Glomerular visceral epithelial cell (primary cell): Measurements from ENCODE around the gene CBARP.
"Not testable (repeated sequence)": the region's sequence is repeated elsewhere in the genome, so short reads cannot be mapped to it uniquely, and the experiment has no call there.

Experiments used
- DNase-seq: peaks from one replicate; pipeline ENCODE4 v3.0.0-alpha.2; 2016; ENCODE audit errors: extremely low spot score

The CBARP gene

DNA sequence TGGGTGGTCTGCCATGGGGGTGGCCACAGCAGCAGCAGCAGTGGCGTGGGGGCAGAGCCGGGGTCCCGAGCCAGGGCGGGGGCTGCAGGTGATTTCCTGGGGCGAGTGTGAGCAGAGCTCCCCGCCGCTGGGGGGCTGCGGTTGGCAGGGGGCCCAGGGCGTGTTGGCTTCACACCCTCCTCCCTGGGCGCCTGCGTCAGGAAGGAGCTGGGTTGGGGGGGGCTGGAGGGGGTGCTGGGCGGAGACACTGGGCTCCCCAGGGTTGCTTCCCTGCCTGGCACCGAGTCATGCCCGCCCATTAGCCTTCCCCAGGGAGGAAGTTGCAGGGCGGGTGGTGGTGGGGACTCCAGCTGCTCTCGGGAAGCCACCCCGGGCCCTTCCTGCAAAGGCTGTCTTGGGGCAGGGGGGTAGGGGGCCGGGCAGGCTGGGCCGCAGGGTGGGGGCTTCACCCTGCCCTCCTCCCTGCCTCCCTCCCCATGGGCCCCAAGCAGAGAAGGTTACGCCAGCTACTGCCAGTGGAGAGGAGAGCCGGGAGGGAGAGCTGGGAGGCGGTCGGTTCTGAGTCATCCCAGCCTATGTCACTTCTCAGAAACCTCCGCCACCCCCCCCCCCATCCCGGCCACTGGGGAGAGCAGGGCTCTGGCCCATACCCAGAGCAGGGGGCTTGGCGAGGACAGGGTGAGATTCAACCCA, 15.2 kb upstream of the CBARP start:
- DNase-seq = peak; percentile 98

DNA sequence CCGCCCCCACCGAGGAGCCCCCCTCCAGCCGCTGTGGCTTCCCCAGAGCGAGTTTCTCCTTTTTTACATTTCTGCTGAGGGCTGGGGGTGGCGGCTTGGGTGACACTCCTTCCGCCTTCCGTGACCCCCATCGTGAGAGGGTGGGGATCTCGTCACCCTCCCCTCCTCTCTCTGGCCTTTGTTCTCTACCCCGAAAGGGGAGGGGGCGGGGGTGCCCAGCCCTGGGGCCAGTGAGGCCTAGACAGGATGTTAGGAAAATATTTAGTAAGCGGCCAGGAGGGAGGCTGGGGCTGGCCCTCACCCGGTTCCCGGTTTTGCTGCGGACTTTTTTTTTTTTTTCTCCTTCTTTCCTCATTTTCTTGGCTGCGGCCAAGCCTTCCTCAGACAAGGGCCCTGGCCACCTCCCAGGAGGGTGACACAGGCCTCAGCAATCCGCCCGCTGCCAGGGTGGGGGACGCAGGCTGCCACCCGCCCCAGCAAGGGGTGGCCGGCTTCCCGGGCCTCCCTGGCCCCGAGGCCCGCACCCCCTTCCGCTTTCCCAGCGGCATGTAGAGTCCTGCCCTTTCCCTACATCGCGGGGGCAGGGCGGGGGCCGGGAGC, 14.5 kb upstream of the CBARP start:
- peak; percentile 96 for DNase-seq

- DNase-seq = peak; percentile 72
Observed at GRCh38 chr19:1251330-1252220, 13.8 kb upstream of the CBARP start.

DNA sequence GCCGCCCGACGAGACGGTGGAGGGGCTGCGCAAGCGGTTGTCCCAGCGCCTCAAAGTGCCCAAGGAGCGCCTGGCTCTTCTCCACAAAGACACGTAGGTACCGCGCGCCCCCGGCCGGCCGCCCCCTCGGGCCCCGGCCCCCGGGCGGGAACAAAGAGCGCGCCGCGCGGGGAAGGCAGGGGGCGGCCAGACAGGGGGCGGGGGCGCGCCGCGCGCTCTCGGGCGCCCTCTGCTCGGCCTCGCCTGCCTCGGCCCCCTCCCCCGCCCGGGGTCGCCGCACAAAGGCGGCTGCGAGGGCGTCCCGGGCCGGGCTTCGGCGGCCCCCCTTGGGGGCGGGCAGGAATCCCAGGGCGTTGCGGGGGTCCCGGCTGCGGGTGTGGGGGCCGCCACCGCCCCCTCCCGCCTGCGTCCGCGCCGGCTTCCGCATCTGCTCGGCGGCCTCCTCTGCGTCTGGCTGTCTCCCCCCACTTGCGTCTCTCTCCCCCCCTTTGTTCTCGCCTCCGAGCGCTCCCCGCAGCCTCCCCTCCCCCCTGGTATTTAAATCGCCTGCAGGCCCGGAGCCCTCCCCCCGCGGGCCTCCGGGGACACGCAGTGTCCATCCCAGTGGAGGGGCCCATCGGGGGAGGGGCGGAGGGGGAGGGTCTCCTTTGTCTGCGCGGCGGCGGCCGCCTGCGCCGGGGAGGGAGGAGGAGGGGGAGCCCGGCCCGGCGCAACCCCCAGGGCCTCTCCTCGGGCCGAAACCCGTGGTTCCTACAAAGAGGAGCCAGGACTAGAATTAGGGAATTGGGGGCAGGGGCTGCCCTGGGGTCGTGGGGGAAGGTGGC, 12.8 kb upstream of the CBARP start:
- DNase-seq = peak; percentile 58

DNA sequence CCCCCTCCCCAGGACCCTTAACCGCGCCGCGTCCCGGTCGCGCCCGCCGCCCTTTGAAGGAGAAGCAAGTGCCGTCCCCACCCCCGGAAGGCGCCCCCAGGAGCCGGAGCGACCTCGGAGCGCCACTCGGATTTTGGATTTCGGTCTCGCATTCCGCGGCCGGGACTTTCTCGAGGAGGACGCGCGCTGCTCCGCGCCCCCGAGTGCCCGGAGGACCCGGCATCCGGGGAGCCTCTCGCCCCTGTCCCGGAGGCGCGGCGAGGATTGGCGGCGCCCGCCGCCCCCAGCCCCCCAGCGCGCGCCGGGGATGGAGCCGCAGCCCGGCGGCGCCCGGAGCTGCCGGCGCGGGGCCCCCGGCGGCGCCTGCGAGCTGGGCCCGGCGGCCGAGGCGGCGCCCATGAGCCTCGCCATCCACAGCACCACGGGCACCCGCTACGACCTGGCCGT, 12.2 kb upstream of the CBARP start:
- DNase-seq = no peak

GRCh38 chr19:1249298-1249989, 11.6 kb upstream of the CBARP start:
- DNase-seq = peak; percentile 99

- peak; percentile 80 for DNase-seq
Observed at GRCh38 chr19:1248786-1249297, 11.0 kb upstream of the CBARP start.

GRCh38 chr19:1248139-1248785, 10.5 kb upstream of the CBARP start, which contains the start of gene MIDN:
TSS of gene MIDN (plus strand) at chr19:1248583. CDS start at chr19:1250297, 1,714 bp downstream.
- peak; percentile 92 for DNase-seq

- no peak for DNase-seq
Observed at GRCh38 chr19:1247748-1248138, 9.9 kb upstream of the CBARP start.

- not testable (repeated sequence) for DNase-seq
Observed at GRCh38 chr19:1246265-1247087, 8.7 kb upstream of the CBARP start.

- DNase-seq = no peak
Observed at GRCh38 chr19:1245494-1246264, 7.9 kb upstream of the CBARP start.

GRCh38 chr19:1244693-1245451, 7.1 kb upstream of the CBARP start:
- no peak for DNase-seq

DNA sequence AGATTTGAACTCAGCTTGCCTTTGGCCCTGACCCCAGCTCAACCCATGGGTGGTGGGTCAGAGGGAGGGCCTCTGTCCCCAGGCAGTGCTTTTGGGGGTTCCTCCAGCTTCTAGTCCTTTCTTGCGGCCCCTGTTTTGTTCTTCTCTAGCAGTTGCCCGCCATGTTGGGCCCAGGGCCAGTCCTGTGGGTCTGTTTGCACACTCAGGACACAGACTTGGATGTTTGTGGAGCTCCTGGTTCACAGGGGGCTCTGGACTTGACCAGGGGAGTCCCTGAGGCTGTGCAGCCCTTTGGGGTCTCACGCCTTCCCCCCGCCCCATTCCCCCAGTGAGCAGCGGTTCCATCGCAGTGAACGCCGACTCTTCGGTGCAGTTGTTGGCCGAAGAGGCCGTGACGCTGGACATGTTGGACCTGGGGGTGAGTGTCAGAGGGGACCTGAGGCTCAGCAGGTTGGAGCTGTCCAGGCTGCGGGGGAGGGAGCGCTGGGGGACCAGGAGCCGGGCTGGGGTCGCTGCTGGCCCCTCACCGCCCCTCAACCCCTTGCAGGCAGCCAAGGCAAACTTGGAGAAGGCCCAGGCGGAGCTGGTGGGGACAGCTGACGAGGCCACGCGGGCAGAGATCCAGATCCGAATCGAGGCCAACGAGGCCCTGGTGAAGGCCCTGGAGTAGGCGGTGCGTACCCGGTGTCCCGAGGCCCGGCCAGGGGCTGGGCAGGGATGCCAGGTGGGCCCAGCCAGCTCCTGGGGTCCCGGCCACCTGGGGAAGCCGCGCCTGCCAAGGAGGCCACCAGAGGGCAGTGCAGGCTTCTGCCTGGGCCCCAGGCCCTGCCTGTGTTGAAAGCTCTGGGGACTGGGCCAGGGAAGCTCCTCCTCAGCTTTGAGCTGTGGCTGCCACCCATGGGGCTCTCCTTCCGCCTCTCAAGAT, 6.2 kb upstream of the CBARP start:
- peak; percentile 84 for DNase-seq

- DNase-seq = peak; percentile 95
Observed at GRCh38 chr19:1241417-1242095, 3.8 kb upstream of the CBARP start, which contains the start of gene ATP5F1D. TSS of gene ATP5F1D (plus strand) at chr19:1241751. CDS start at chr19:1241851, 100 bp downstream.

- no peak for DNase-seq
Observed at GRCh38 chr19:1240925-1241324, 3.1 kb upstream of the CBARP start.
